GM19372 (cell line): ENCODE results near the gene C17orf113.
"Not testable (repeated sequence)": the region's sequence is repeated elsewhere in the genome, so short reads cannot be mapped to it uniquely, and the experiment has no call there.

Experiments
- ATAC-seq: cut with Tn5 transposase; IDR thresholded peaks from one replicate; pipeline ENCODE4 v1.9.1; 2021; ENCODE audit warnings: mild to moderate bottlenecking, low read depth, moderate library complexity; ENCODE audit not compliant: unreplicated experiment

Gene C17orf113

DNA sequence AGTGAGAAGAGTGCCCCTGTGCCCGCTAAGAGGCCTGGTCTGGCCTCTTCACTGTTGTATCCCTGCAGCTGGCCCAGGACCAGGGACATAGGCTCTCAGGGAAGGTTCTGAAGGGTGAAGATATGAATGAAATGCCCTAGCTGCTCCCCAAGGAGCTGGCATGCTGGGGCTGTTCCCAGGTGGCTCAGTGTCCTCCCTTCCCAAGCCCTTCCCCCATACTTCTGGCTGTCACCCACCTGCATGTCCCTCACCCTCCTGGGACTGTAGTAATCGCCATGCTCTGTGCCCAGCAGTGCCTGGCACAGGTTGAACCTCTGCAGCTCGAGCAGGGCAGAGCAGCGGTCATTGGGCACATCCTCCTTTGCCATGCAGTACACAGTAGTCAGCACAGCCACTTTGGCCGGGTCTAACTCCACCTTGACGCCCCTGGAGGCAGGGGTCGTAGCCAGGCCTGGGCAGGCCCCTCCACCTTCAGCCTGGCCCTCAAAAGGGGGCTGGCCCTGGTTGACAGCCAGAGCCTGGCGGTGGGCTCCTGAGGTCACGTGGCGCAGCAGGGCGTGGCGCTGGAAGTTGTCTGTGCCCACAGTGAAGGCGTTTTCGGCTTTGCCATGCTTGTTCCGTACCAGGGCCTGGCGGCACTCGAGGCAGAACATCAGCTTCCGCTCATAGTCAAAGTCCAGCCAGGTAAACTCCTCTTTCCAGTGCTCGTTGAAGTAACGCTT, 7.6 kb downstream of the C17orf113 start:
- no peak for ATAC-seq

DNA sequence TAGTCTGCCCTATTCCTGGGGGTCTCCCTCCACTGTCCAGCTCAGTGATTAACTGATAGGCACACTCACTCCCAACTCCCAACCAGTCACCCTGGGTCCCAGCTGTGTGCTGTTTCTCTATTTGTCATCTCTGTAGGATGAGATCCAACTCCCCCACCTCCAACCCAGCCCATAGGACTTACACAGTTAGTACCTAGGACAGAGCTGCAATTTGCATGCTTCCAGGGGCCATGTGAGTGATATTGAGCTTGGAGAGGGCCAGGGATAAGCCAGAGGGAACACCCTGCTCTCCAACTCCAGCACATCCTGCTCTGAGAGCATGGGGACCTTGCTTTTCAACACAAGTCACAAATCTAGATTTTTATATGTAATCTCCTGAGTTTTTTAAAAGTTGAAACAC, 8.8 kb downstream of the C17orf113 start:
- no peak for ATAC-seq

GRCh38 chr17:42040818-42041217, 9.6 kb downstream of the C17orf113 start:
- ATAC-seq: no peak

- ATAC-seq: no peak
Measured at GRCh38 chr17:42039794-42040763, 10.3 kb downstream of the C17orf113 start.

- ATAC-seq: no peak
Measured at GRCh38 chr17:42038221-42038973, 12.0 kb downstream of the C17orf113 start.

- ATAC-seq: no peak
Measured at GRCh38 chr17:42034059-42034458, 16.3 kb downstream of the C17orf113 start.

DNA sequence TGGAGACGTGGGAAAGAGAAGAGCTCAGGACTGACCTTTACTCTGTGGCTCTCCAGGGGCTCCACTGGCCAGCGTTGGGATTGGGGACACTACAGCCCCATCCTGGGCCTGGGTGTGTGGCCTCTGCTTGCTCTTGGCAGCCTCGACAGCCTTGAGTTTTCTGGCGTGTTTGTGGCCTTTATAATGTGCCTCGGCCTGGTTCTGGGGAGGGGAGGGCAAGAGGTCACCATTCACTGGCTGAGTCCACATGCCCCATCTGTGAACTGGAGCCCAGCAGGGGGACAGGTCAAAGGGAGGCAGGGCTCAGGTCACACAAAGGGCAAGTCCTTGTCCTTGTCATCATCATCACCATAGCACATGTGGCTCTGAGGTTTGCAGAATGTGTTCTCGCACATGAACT, 18.8 kb downstream of the C17orf113 start:
- no peak for ATAC-seq

DNA sequence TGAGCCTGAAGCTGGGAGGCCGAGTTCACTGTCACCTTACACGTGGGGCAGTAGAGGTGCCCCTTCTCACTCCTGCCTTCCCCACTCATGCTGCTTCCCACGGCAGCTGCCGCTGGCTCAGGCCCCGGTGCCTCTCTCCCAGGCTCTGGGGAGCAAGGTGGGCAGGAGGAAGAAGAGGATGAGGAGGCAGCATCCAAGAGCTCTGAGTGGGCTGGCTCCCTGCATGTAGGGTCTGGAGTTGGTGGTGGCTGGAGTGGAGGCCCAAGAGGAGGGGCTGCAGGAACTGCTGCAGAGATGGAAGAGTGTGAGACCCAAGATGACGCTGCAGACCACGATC, 21.6 kb downstream of the C17orf113 start:
- ATAC-seq: no peak

DNA sequence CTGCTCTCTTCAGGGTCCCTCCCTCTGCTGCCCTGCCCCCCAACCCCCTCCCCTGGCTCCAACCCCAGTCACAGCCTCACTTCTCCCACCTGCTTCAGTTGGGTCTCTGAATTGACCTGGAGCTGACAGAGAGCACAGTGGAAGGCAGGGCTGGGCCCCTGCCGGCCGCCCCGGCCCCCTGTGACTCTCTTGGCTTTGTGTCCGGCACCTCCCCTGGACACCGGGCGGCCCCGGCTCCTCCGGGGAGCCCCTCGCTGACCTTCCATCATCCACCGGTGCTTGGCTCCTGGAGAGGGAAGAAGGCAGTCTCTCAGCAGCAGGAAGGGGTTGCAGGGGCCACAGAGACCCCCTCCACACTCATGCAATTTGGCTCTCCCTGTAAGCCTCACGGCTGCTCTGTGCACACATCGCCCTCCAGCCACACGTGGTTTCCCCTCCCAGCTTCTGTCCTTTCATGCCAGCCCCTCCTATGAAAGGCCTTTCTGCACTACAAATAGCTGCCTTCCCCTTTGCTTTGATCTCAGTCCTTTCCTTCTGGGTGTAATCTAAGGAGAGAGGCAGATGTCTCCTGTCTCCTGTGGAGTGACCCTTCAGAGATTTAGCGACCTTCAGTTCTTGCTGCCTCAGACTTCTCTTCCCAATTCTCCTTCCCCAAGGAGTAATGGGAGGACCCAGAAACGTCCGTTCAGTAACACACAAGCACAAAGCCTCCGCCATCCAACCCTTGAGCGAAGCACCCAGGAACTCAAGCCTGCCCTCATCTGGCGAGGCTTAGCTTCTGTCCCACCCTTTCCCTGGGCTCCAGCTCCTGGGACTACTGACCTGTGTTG, 22.2 kb downstream of the C17orf113 start:
- ATAC-seq: no peak

DNA sequence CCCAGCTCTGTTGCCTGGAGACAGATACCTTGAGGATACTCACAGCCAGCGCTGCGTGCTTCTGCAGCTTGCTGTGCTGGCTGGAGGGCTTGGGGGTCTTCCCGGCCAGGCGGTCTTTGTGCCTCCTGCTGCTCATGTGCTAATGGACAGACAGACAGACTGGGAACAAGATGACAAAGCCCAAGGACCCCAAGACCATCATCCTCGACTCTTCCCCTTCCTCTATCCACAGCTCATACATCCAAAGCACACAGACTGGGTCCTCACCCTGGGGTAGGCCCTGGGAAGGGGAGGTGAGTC, 22.9 kb downstream of the C17orf113 start:
- no peak for ATAC-seq

DNA sequence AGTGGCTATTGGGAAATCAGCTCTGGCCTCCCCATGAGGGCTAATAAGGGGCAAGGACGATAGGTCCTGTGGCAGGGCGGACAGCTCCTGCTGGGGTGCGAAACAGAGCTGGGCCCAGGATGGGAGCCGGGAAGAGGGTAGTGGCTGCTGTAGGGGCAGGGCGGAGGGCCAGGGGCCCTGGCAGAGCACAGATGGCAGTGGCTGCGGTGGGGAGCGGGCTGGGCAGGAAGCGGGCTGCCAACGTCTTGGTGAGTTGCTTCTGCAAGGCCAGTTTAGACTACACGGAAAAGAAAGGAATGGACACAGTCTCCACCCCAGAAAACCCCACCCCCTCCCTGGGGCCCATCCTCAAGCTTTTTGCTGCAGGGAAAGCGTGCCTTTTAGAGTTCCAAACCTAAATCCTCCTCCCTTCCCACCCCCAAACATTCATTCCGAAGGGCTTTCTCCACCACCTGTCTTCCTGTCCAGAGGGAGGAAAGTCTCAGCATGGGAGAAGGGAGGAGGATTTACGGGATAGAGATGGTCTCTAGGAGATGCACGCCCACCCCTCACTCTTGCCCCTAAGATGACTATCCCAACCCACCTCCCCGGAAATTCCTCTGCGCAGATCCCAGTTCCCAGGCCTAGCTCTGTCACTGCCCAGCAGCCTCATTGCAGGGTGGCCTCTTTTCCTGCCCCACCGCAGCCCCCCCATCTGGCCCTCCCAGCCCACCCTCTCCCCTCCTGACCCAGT, 23.4 kb downstream of the C17orf113 start:
- no peak for ATAC-seq

- no peak for ATAC-seq
Measured at GRCh38 chr17:42025936-42026335, 24.5 kb downstream of the C17orf113 start.

GRCh38 chr17:42025191-42025579, 25.2 kb downstream of the C17orf113 start:
- no peak for ATAC-seq

GRCh38 chr17:42023524-42024349, 26.7 kb downstream of the C17orf113 start:
- ATAC-seq: no peak

- ATAC-seq: not testable (repeated sequence)
Measured at GRCh38 chr17:42020845-42021244, 29.6 kb downstream of the C17orf113 start.

DNA sequence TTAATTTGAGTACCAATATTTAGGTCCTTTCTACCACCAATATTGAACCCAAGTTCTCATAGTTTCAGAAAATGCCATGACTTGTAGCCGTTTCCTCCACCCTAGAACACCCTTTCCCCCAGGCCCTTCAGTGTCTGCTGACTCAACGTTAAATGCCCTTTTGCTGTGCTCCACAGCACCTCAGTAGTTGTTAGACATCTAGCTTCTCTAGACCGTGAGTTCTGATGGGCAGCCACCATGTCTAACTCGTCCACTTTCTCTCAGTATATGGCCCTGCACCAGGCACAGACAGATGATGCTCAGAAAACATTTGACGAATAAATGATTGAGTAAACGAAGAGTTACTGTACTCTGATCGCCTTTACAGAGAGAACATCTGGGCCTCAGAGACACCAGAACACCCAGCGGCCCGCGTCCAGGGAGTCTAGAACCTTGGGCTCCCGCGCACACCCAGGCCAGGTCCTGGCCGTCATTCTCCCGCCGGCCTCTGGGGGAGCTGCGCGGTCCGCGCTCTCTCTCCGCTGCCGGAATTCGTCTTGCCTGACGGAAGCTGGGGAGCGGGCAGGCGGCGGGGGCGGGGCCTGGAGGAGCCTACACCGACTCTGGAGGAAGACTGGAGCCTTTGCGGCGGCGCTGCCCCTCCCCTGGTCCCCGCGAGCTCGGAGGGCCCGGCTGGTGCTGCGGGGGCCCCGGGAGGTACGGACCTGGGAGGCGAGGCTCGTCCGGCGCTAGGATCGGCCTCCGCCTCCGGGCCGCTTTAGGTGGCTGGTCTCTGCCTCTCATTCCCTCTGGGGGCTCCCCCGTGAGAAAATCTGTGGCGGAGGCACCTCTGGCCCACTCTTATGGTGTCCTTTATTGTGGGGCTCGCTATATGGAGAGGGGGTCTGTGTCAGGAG, 30.6 kb downstream of the C17orf113 start, which contains the start of gene NKIRAS2:
Gene NKIRAS2, plus strand, starts transcription at position 582 of the 896 bp plus-strand sequence. CDS start 1,488 bp downstream, outside the sequence.
- ATAC-seq: no peak

- ATAC-seq: no peak
Measured at GRCh38 chr17:42018988-42019387, 31.4 kb downstream of the C17orf113 start.

DNA sequence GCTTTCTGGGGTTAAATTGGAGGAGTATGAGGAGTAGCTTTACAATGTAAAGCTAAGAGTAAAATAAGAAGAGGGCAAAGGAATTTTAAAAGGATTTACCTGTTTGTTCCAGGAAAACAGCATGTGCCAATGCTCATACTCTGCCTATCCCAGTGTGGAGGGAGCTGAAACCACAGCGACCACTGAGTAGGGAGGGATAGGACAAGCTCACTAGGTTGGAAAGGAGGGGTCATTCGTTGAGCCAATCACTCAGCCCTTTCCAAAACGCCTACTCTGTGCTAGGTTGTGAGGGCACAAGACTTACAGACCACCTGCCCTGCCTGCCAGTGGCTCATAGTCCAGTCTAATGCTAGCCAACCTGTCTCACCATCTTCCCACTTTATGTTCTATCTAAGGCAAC, 32.1 kb downstream of the C17orf113 start:
- ATAC-seq: no peak
